ENCODE results near the gene DHX57.
"Not testable (repeated sequence)": the region's sequence is repeated elsewhere in the genome, so short reads cannot be mapped to it uniquely, and the experiment has no call there.

Gene DHX57

GRCh38 chr2:38836791-38837190 is 38.9 kb downstream of the DHX57 start:
- Histone ChIP-seq H3K4me1 (no peaks in the 10 kb centered on the region), H3K4me3 (no peak overlapping the region), H3K36me3 (replicated peaks) (0 out of 2 replicates have a peak, but pooled peaks cover 9% of the 10 kb centered on the region), H3K9me3 (no peaks in the 10 kb centered on the region), H3K27me3 (ENCODE audit: low read depth) (no peaks in the 10 kb centered on the region)
- in situ Hi-C loops (cut with MboI; ENCODE audit: low sequenced_read_pairs), result no loop called here
- DNase-seq (ENCODE audit: low spot score in 2 of 2), result no peak

- Histone ChIP-seq H3K4me3 (no peak overlapping the region), H3K36me3 (replicated peaks) (0 out of 2 replicates have a peak, but pooled peaks cover 9% of the 10 kb centered on the region), H3K9me3 (no peaks in the 10 kb centered on the region), H3K4me1 (no peaks in the 10 kb centered on the region), H3K27me3 (ENCODE audit: low read depth) (no peaks in the 10 kb centered on the region)
- DNase-seq (ENCODE audit: low spot score in 2 of 2), result no peak
- in situ Hi-C loops (cut with MboI; ENCODE audit: low sequenced_read_pairs), result no loop called here
Measured at GRCh38 chr2:38835990-38836389, 39.7 kb downstream of the DHX57 start.

GRCh38 chr2:38835015-38835601 is 40.6 kb downstream of the DHX57 start:
- no peaks in the 10 kb centered on the region for H3K4me1 ChIP-seq
- H3K27me3 ChIP-seq (ENCODE audit: low read depth), result no peaks in the 10 kb centered on the region
- no peak overlapping the region for H3K4me3 ChIP-seq
- peak; percentile 42 to 45 for DNase-seq (ENCODE audit: low spot score in 2 of 2)
- in situ Hi-C loops (cut with MboI; ENCODE audit: low sequenced_read_pairs), result no loop called here
- H3K36me3 ChIP-seq (replicated peaks), result peaks cover 9% of the 10 kb centered on the region; the same call in 1 of the 2 replicates
- no peaks in the 10 kb centered on the region for H3K9me3 ChIP-seq

- no peak for DNase-seq (ENCODE audit: low spot score in 2 of 2)
- Histone ChIP-seq H3K4me3 (no peak overlapping the region), H3K4me1 (peaks cover 9% of the 10 kb centered on the region), H3K9me3 (no peaks in the 10 kb centered on the region), H3K36me3 (replicated peaks) (peaks cover 13% of the 10 kb centered on the region), H3K27me3 (ENCODE audit: low read depth) (no peaks in the 10 kb centered on the region)
- in situ Hi-C loops (cut with MboI; ENCODE audit: low sequenced_read_pairs), result no loop called here
Measured at GRCh38 chr2:38830526-38831159, 45.1 kb downstream of the DHX57 start.

- Histone ChIP-seq H3K9me3 (no peaks in the 10 kb centered on the region), H3K36me3 (replicated peaks) (peaks cover 18% of the 10 kb centered on the region), H3K4me1 (peaks cover 9% of the 10 kb centered on the region), H3K27me3 (ENCODE audit: low read depth) (no peaks in the 10 kb centered on the region), H3K4me3 (no peak overlapping the region)
- in situ Hi-C loops (cut with MboI; ENCODE audit: low sequenced_read_pairs), result no loop called here
- DNase-seq (ENCODE audit: low spot score in 2 of 2), result no peak
Measured at GRCh38 chr2:38829971-38830370, 45.8 kb downstream of the DHX57 start.

- Histone ChIP-seq H3K9me3 (no peaks in the 10 kb centered on the region), H3K4me1 (peaks cover 9% of the 10 kb centered on the region), H3K36me3 (replicated peaks) (peaks cover 18% of the 10 kb centered on the region), H3K4me3 (no peak overlapping the region), H3K27me3 (ENCODE audit: low read depth) (no peaks in the 10 kb centered on the region)
- DNase-seq (ENCODE audit: low spot score in 2 of 2), result no peak
- in situ Hi-C loops (cut with MboI; ENCODE audit: low sequenced_read_pairs), result no loop called here
Measured at GRCh38 chr2:38828460-38828859, 47.3 kb downstream of the DHX57 start.

- H3K4me1 ChIP-seq; in situ Hi-C loops (cut with MboI; ENCODE audit: low sequenced_read_pairs); H3K27me3 ChIP-seq (ENCODE audit: low read depth); H3K4me3 ChIP-seq; H3K9me3 ChIP-seq: not testable (repeated sequence)
- H3K36me3 ChIP-seq (replicated peaks), result peaks cover 18% of the 10 kb centered on the region
- DNase-seq (ENCODE audit: low spot score in 2 of 2), result peak; percentile 52 to 59
Measured at GRCh38 chr2:38827539-38828145, 48.1 kb downstream of the DHX57 start.

- no peak overlapping the region for H3K4me3 ChIP-seq
- H3K36me3 ChIP-seq (replicated peaks), result peaks cover 22% of the 10 kb centered on the region
- in situ Hi-C loops (cut with MboI; ENCODE audit: low sequenced_read_pairs), result no loop called here
- peaks cover 9% of the 10 kb centered on the region for H3K4me1 ChIP-seq
- no peak for DNase-seq (ENCODE audit: low spot score in 2 of 2)
- H3K27me3 ChIP-seq (ENCODE audit: low read depth), result no peaks in the 10 kb centered on the region
- no peaks in the 10 kb centered on the region for H3K9me3 ChIP-seq
Measured at GRCh38 chr2:38825956-38826355, 49.8 kb downstream of the DHX57 start.

- no peak for DNase-seq (ENCODE audit: low spot score in 2 of 2)
- H3K4me1 ChIP-seq, result peaks cover 9% of the 10 kb centered on the region
- no peak overlapping the region for H3K4me3 ChIP-seq
- in situ Hi-C loops (cut with MboI; ENCODE audit: low sequenced_read_pairs), result no loop called here
- H3K36me3 ChIP-seq (replicated peaks), result peaks cover 22% of the 10 kb centered on the region
- H3K9me3 ChIP-seq, result no peaks in the 10 kb centered on the region
- no peaks in the 10 kb centered on the region for H3K27me3 ChIP-seq (ENCODE audit: low read depth)
Measured at GRCh38 chr2:38824906-38825305, 50.8 kb downstream of the DHX57 start.

GRCh38 chr2:38823386-38823785 is 52.3 kb downstream of the DHX57 start:
- DNase-seq (ENCODE audit: low spot score in 2 of 2), result no peak
- Histone ChIP-seq H3K27me3 (ENCODE audit: low read depth) (no peaks in the 10 kb centered on the region), H3K36me3 (replicated peaks) (peaks cover 28% of the 10 kb centered on the region), H3K4me1 (peaks cover 9% of the 10 kb centered on the region), H3K9me3 (no peaks in the 10 kb centered on the region), H3K4me3 (no peak overlapping the region)
- in situ Hi-C loops (cut with MboI; ENCODE audit: low sequenced_read_pairs), result no loop called here

- DNase-seq (ENCODE audit: low spot score in 2 of 2), result no peak
- in situ Hi-C loops (cut with MboI; ENCODE audit: low sequenced_read_pairs), result no loop called here
- Histone ChIP-seq H3K4me3 (no peak overlapping the region), H3K36me3 (replicated peaks) (peaks cover 19% of the 10 kb centered on the region), H3K9me3 (no peaks in the 10 kb centered on the region), H3K4me1 (peaks cover 10% of the 10 kb centered on the region), H3K27me3 (ENCODE audit: low read depth) (no peaks in the 10 kb centered on the region)
Measured at GRCh38 chr2:38818565-38818964, 57.2 kb downstream of the DHX57 start.

- DNase-seq (ENCODE audit: low spot score in 2 of 2), result no peak
- no peaks in the 10 kb centered on the region for H3K27me3 ChIP-seq (ENCODE audit: low read depth)
- in situ Hi-C loops (cut with MboI; ENCODE audit: low sequenced_read_pairs), result no loop called here
- H3K9me3 ChIP-seq, result no peaks in the 10 kb centered on the region
- H3K4me1 ChIP-seq, result peaks cover 10% of the 10 kb centered on the region
- no peak overlapping the region for H3K4me3 ChIP-seq
- H3K36me3 ChIP-seq (replicated peaks), result peaks cover 20% of the 10 kb centered on the region
Measured at GRCh38 chr2:38815936-38816335, 59.8 kb downstream of the DHX57 start.

- in situ Hi-C loops (cut with MboI; ENCODE audit: low sequenced_read_pairs), result no loop called here
- Histone ChIP-seq H3K4me3 (no peak overlapping the region), H3K4me1 (peaks cover 5% of the 10 kb centered on the region), H3K27me3 (ENCODE audit: low read depth) (no peaks in the 10 kb centered on the region), H3K36me3 (replicated peaks) (peaks cover 13% of the 10 kb centered on the region), H3K9me3 (no peaks in the 10 kb centered on the region)
- DNase-seq (ENCODE audit: low spot score in 2 of 2), result no peak
Measured at GRCh38 chr2:38810488-38810887, 65.2 kb downstream of the DHX57 start.

- Histone ChIP-seq H3K27me3 (ENCODE audit: low read depth) (no peaks in the 10 kb centered on the region), H3K4me1 (no peaks in the 10 kb centered on the region), H3K4me3 (no peak overlapping the region), H3K36me3 (replicated peaks) (peaks cover 10% of the 10 kb centered on the region), H3K9me3 (no peaks in the 10 kb centered on the region)
- in situ Hi-C loops (cut with MboI; ENCODE audit: low sequenced_read_pairs), result no loop called here
- DNase-seq (ENCODE audit: low spot score in 2 of 2), result no peak
Measured at GRCh38 chr2:38808677-38809076, 67.1 kb downstream of the DHX57 start.
